Activated CD4-positive, CD25-positive, alpha-beta regulatory T cell treated with anti-CD3 and anti-CD28 coated beads, Interleukin-2, amount 50 U/mL, for 24 hours (primary cell): Measurements from ENCODE around the gene SLC25A4.
"Not testable (repeated sequence)": the region's sequence is repeated elsewhere in the genome, so short reads cannot be mapped to it uniquely, and the experiment has no call there.

Experiments used
- ATAC-seq, 2 donors: fragments of 150-1000 bp; cut with Tn5 transposase; one replicate each; pipeline ENCODE4 v1.10.0; 2021; ENCODE audit warnings: mild to moderate bottlenecking in 1 of 2, moderate library complexity in 1 of 2

Gene SLC25A4

DNA sequence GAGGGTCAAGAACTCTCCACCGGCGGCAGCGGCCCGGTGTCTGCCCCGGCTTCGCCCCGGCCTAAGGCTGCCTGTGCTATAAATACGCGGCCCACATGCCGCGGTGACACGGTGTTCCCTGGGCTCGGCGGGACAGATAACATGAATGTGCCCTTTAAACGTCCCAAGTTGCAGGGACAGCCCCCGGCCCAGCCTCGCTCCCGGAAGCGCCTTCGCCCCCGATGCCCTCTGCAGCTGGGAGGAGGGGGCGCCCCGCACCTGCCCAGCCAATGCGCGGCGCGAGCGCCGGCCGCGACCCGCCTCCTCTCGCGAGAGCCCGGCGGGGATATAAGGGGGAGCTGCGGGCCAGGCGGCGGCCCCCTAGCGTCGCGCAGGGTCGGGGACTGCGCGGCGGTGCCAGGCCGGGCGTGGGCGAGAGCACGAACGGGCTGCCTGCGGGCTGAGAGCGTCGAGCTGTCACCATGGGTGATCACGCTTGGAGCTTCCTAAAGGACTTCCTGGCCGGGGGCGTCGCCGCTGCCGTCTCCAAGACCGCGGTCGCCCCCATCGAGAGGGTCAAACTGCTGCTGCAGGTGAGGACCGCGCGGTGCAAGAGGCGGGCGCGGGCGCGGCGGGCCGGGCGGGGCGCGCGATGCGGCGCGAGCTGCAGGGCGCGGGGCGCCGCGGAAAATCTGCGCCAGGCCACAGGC lies at the start of gene SLC25A4:
TSS of gene SLC25A4 (plus strand) at position 355 of the 689 bp plus-strand sequence. CDS start at position 462, 107 bp downstream.
- peak; percentile 94 to 95 for ATAC-seq

DNA sequence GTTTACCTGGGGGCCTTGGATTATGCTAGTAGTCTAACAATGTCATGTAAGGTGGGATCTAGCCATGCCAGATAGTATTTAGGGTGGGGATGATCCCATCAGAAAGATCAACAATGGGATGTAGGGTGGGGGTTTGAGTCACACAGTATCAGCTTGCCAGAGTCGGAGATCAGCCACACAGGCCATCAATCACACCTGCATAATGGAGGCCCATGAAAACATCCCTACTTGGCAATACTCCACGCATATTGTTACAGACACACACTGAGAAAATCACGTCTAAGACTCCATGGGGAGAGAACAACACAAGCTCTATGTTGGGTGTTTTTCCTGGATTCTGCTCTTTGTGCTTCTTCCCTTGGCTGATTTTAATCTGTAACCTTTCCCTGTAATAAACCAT lies 49.5 kb upstream of the SLC25A4 start:
- no peak for ATAC-seq

DNA sequence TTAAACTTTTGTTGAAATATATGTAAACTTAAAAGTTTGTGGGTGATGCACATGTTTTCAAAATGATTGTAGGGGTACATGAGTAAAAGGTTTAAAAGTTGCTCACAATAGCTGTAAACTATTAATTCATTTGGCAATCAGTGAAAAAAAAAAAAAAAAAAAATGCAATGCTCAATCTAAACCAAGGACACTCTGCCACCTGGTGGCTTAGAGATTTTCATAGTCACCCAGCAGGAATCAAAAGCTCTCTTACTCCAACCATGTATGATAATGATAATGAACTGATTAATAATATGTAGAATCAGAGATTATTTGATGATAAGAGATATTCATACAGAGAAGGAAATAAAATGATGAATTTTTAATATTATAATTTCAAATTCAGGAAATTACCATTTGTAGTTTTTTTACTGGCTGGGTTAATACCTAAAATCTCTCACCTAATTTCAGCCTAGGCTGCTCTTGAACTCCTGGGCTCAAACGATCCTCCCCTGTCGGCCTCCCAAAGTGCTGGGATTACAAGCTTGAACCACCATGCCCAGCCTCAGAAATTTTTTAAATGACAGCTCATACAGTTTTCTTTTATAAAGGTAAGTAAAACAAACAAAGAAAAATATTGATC lies 46.9 kb upstream of the SLC25A4 start:
- ATAC-seq: no peak

DNA sequence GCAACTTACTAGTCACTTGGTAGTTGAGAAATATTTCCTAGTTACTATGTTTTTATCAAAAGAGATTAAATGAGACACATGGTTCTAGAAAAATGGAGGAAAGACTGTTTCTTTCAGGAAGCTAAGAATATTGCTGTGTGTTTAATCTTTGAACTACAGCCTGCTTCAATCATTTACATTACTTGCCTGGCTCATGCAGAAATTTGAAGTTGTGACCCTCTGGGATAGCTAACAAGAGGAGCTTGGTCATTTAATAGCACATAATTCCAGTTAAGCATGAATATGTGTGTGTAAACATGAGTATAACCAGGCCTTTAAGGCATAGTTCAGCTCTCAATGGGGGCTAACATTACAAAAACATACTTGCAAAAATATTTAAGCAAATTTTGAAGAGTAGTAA lies 44.6 kb upstream of the SLC25A4 start:
- ATAC-seq: no peak

DNA sequence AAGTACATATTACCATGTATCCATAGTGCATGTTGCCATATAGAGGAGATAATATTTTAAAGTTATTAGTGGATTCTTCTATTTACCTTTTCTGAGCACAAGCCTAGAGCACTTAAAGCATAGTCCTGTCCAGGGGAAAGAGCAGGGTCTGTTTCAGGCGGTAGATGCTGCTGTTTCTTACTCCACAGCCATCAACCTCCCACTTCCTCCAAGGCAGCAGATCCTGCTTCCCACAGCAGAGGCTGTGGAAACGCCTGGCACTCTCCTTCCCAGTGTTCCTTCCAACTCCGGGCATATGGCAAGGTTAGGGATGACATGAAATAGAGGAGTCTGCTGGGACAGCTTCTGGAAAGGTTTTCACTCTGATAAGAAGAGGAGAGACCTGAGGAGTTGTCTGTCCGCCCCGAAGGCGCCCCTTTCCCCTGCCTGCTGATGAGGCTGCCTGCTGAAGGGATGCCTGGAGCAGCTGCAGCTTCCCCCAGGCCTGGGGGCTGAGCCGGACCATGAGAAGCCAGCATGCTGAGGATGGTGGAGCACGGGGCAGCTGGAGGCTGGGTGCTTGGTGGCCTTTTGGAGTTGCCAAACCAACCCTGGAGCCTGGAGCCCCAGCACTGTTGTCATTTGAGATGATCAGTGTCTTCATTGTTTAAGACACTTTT lies 43.9 kb upstream of the SLC25A4 start:
- ATAC-seq: no peak

DNA sequence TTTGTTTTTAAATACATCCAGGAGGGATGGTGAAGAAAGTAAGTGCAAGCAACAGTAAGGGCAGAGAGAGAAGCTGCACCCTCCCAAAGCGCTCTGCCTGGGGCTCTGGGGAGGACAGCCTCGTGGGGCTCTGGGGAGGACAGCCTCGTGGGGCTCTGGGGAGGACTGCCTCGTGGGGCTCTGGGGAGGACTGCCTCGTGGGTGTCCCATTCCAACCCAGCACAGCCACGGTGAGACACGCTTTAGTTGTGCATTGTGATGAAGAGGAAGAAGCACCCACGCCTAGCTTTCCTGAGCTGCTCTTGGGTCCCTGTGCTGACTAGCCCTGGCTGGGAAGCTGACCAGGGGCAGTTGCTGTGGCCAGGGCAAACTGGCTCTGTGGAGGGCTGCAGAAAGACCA lies 43.1 kb upstream of the SLC25A4 start:
- no peak for ATAC-seq

DNA sequence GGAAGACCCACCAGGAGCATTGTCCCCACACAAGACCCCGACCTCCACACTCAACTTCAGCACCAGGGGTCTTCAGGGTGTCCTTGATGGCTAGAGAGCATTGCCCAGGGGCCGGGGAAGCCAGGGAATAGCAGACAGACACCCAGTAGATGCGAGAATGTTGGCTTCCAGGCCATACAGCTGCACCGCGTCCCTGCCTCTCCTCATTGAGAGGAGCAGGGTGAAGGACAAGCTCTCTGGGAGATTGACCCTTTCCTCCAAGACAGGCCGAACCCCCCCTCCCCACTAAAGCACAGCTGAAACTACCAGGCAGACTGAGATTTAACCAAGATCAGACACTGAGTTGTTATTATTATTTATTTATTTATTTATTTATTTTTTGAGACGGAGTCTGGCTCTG lies 42.6 kb upstream of the SLC25A4 start:
- no peak for ATAC-seq

DNA sequence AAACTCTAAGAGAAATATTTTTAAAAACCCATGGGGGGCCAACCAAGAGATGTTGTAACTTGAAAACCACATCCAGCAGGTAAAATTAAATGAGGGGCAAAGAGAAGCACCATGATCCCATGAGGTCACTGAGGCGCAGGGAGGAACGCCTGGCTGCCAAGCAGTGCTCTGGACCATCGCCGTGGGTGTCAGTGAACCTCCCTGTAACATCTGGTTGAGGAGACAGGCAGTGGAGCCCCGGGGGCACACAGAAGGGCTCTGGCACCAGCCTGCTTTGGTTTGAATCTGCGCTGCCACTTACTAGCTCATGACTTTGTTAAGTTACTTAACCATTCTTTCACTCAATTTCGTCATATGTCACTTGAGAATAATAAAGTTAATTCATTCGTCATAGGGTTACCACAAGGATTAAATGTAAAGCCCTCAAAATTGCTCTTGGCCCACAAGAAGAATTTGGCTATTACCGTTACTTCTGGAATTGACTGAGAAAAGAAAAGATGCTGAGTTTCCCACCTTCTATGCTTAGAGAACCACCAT lies 41.6 kb upstream of the SLC25A4 start:
- no peak for ATAC-seq

DNA sequence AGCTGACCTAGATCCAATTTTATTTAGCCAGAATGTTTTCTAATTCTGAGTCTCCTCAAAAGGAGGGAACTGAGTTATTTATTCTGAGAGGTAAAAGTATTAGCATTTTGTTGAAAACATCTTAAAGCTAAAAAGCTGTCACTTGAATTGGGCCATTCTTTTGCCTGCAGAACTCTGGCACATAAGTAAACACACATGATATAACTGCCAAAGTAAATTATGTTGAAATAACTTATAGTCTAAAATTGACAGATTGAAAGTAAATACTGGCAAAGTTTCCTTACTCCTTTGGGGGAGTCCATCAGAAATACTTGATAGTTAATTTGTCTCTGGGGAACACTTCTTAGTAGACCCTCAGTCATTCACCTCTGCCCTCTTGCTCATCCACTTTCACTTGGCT lies 38.3 kb upstream of the SLC25A4 start:
- no peak for ATAC-seq

DNA sequence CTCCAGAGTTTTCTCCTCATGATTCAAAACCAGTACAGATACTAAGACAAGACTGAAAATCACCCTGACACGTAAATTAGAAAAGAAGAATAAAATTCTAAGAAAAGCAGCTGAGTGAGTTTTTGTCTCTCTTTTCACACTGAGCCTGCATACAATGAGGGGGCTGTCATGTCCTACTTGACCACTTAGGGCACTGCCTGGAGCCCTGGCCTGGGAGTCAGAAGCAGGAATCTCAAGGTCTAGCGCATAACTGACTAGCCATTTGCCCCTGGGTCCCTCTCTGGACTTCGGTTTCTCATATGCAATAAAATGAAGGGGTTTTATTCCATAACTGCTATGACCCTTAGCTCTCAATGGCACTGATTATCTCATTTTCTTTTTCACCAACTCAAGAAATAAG lies 36.7 kb upstream of the SLC25A4 start:
- no peak for ATAC-seq

DNA sequence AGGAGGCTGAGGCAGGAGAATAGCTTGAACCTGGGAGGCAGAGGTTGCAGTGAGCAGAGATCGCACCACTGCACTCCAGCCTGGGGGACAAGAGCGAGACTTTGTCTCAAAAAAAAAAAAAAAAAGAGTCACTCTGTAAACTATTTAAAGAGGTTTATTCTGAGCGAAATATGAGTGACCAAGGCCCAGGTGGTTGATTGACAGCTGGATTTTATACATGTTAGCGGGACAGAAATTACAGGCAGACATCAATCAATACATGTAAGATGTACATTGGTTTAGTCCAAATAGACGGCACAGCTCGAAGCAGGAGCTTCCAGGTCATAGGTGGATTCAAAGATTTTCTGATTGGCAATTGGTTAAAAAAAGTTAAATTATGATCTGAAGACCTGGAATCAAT lies 35.5 kb upstream of the SLC25A4 start:
- not testable (repeated sequence) for ATAC-seq

DNA sequence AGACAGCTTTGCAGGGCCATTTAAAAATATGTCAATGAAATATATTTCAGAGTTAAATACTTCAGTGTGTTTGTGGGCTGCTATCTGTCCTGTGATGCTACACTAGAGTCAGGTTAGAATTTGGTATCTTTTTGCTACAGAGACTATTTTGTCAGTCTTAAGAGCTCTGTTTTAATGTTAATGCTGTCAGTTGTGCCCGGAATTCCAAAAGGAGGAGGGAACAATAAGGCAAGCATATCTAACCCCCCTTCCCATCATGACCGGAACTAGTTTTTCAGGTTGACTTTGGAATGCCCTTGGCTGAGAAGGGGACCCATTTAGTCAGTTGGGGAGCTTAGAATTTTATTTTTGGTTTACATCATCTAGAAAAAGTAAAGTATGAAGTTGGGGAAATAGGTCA lies 34.9 kb upstream of the SLC25A4 start:
- no peak for ATAC-seq

DNA sequence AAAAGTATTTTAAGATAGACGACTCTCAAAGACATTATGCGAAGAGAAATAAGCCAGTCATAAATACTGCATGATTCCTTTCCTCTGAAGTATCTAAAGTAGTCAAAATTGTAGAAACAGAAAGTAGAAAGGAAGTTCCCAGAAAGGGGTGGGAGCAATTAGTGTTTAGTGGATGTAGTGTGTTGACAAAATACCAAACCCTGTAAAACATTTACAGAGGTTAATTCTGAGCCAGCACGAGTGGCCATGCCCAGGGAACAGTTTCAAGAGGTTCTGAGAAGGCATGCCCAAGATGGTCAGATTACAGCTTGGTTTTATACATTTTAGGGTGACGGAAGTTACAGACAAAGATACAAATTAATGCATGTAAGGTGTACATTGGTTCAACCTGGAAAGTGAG lies 34.4 kb upstream of the SLC25A4 start:
- ATAC-seq: no peak

DNA sequence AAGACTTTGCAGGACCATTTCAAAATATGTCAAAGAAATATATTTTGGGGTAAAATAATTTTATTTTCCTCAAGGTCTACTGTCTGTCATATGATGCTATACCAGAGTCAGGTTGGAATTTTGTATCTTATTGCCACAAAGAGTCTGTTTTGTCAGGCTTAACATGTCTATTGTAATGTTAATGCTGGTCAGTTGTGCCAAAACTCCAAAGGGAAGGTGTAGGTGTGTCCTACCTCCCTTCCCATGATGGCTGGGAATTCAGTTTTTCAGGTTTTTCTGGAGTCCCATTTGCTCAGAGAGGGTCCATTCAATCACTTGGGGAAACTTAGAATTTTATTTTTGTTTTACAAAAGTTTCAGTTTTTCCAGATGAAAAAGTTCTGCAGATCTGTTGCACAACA lies 33.3 kb upstream of the SLC25A4 start:
- no peak for ATAC-seq

DNA sequence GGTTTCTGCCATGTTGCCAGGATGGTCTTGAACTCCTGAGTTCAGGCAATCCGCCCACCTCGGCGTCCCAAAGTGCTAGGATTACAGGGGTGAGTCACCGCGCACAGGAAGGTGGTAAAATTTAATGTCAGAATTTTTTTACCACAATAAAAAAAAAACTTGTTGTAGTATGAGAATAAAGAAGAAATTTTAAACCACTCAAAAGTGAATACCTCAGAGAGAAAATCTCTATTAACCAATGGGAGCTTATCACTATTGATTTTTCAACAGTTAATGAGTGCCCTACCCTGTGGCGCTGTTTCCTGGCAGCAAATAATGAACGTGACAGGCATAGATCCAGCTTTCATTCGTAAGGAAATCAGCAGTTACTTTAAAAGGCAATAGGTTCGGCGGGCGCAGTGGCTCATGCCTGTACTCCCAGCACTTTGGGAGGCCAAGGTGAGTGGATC lies 32.7 kb upstream of the SLC25A4 start:
- ATAC-seq: no peak

DNA sequence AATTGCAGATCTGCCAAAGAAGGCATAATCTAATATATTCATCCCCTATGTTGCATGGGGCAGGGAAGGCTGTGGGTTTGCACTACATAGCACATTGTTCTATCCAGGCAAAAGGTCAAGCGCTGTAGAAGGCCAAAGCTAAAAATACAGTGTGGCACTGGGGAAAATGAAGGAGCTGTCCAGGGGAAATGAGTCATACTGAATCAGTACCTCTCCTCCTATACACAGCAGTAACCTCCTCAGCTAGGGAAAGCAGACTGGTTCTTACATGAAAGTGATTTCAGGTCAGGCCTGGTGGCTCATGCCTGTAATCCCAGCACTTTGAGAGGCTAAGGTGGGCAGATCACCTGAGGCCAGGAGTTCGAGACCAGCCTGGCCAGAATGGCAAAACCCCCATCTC lies 31.0 kb upstream of the SLC25A4 start:
- ATAC-seq: no peak

DNA sequence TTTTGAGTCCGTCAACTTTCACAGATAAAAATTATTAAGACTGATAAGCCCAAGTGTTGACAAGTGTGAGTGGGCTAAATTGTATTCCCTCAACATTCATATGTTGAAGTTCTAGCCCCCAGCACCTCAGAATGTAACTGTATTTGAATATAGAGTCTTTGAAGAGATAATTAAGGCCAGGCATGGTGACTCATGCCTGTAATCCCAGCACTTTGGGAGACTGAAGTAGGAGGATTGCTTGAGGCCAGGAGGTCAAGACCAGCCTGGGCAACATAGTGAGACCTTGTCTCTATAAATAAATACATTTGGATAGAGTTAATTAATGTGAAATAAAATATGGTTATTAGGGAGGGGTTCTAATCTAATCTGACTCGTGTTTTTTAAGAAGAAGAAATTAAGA lies 29.7 kb upstream of the SLC25A4 start:
- no peak for ATAC-seq

DNA sequence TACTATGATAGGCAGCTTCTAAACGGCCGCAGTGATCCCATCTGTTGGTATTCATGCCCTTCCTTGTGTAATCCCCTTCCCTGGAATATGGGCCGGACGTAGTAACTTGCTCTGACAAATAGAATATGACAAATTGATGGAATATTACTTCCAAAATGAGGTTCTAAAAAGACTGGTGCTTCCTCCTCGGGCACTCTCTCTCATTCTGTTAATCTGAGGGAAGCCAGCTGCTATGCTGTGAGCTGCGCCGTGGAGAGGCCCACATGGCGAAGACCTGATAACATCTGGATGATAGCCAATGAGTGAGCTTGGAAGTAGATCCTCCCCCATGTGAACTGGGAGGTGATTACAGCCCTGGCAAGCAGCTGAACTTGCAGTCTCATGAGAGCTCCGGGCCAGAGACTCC lies 27.2 kb upstream of the SLC25A4 start:
- ATAC-seq: peak in 1 of 2 donors; percentile 24

DNA sequence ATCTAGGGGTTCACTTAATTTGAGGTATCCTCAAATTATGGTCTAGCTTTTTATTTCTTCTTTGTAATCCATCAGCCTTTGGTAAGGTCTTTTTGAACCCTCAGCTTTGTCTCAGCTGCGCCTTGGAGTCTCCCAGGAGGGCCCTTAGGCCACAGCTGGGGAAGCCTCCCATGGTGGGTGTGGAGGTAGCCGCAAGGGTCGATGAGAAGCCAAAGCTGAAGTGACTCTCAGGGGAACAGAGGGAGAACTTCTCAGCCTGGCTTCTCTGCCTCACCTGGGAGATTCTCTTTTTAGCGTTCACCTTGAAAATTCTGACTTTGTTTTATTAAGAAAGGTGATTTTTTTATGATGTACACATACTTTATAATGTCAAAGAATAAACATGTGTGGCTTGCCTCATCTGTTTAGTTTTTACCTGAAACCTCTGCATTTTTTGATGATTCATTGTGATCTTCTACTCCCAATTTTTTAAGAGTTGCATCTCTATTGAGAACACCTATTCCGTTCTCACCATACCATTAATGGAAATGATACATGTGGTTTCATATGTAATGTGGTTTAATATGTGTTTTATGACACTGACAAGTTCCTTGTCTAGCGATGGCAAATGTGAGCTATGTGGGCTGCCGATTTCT lies 25.6 kb upstream of the SLC25A4 start:
- no peak for ATAC-seq

DNA sequence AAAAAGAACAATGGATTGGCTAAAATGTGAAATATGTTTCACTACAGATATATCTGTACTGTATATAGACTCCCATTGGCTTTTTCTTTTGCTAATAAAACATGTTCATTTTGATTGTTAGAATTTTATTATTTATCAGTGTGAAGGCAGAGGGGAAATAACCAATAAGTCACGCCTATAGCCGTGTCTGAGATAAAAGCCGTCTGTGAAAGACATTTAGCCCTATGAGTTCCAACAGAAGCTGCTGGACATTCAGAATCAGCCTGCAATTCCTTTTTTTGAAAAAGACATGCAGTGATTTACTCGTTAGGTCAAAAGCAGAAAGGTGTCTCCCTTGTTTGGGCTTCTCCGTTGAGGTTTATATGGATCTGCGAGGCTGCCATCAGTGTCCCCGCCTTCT lies 24.2 kb upstream of the SLC25A4 start:
- ATAC-seq: no peak

DNA sequence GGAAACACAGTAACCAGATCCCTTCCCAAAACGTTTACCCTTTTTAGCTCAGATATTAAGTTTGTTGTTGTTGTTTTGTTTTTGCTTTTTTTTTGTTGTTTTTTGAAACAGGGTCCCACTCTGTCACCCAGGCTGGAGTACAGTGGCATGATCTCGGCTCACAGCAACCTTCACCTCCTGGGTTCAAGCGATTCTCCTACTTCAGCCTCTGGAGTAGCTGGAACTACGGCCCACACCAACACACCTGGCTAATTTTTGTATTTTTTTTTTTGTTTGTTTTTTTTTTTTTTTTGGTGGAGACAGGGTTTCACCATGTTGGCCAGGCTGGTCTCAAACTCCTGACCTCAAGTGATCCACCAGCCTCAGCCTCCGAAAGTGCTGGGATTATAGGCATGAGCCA lies 23.6 kb upstream of the SLC25A4 start:
- ATAC-seq: not testable (repeated sequence)

DNA sequence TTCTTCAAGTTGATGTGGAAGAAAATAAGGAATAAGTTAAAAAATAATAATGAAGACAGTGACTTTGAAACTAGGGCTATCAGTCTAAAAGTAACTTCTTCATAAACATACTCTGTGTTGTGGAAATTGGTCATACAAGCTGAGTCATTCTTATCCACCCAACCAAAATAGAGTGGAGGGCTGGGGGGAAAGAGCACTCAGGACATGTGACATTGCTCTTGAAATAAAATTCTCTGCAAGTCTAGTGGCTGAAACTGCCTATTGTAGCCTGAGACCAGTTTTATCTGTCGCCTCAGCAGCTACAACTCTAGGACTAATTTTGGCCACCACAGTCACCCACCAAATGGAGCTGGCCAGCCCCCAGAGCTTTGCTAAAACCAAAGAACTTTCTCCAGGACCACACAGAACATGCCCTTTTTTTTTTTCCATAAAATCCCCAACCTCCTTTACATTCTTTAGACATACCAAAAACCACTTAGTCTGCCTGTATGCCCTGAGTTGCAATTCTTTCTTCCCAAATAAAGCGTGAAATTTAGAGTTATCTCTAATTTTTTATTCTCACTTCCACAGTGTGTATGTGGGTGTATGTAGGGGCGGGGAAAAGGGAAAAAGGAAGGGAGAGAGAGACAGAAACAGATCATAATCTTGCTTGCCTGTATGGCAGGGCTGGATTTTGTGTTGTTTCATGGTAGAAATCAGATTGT lies 23.0 kb upstream of the SLC25A4 start:
- no peak for ATAC-seq

DNA sequence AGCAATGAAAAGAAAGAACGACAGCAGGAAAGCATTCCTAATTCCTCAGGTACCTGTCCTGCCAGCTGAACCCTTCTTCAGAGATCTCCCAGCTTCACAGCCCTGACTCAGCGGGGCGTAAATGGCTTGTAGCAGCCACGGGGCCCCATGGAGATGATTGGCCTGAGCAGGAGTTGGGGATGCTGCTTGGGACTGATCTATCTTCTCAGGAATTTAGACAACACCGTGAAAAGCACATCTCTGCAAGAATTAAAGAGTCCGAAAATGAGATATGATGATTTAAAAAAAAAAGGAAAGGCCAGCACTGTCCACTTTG lies 22.5 kb upstream of the SLC25A4 start:
- ATAC-seq: no peak
